Putamen (tissue), 1 donor: Measurements from ENCODE around the gene SAA4.
"Not testable (repeated sequence)": the region's sequence is repeated elsewhere in the genome, so short reads cannot be mapped to it uniquely, and the experiment has no call there.

Experiments
- DNase-seq: peaks from one replicate; pipeline ENCODE4 v3.0.0-alpha.2; 2016; ENCODE audit warnings: low spot score

The SAA4 gene

DNA sequence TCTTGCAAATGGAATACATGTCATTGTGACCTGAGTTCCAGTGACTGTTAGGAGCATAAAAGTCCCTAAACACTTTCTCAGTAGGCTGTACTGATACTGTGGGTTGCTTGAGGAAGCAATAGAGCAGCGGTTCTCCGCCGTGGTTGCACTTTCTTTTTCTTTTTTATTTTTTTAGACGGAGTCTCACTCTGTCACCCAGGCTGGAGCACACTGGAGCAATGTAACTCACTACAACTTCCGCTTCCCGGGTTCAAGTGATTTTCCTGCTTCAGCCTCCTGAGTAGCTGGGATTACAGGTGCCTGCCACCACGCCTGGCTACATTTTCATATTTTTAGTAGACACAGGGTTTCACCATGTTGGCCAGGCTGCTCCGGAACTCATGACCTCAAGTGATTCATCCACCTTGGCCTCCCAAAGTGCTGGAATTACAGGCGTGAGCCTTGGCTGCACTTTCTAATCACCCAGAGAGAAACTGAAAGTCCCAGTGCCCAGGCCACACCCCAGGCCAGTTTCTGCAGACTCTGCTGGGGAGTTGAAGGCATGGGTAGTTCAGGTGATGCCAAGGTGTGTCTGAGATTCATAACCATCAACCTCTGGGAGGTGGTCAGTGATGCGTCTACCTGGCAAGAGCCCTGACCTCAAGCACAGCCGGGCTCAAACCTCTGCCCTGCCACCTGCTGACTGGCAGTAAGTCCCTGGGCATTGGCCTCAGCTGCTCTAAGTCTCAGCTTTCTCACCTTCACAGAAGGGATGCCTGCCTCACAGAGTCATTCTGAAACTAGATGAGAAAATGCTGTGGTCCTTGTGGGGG is 10.0 kb upstream of the SAA4 start:
- not testable (repeated sequence) for DNase-seq

DNA sequence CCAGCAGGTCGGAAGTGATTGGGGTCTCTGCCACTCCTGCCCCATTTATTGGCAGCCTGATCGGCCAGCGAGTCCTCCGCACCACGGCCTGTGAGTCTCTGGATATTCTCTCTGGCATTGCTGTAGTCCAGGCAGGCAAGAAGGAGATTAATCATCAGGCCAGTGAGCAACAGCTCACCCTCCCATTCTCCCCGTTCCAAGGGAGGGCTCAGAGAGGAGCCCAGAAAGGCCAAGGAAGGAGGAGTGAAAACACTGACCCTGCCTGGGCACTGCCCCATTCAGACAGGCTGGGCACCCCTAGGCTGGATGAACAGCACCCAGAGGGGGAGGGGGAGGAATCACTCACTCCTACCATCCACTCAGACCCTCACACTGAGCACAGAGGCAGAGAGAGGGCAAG is 8.8 kb upstream of the SAA4 start:
- DNase-seq, result no peak

DNA sequence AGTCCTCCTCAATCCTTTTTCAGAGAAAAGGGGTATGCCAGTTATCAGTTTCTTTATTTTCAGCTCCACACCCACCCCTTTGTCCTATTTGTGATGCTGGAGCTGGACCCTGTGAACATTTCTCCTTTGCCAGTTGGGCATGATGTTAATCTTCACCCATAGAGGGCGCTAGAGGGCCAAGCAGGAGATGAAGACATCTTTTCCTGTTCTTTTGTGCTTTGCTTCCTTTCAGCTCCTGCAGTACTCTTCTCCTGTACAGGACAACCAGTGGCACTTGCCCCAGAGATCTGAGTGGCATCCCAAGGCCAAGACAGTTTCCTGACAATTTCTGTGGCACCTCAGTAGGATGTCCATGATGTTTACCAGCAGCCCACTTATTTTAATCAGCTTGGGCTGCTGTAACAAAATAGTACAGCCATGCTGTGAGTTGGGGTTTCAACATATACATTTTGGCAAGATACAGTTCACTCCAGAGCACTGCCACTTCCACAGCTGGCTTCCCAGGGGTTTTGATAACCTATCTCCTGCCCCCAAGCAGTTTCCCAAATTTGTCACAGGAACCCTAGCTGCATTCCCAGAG is 7.3 kb upstream of the SAA4 start:
- DNase-seq, result peak; percentile 16

DNA sequence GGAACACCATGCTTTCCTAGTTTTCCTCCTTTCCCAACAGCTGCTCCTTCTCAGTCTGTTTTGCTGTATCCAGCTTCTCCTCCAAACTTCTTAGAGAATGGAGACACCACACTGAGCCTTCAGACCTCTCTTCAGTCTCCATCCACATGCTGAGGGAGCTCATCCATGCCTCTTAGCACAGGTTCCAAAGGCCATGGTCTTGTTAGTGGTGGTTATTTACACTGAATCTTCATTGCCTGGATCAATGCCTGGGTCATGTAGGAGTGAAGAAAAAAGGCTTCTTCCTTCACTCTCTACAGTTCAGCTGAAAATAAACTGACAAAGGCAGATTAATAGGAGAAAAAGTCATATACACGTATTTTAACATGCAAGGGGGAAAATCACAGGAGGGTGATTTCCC is 3.1 kb upstream of the SAA4 start:
- no peak for DNase-seq

DNA sequence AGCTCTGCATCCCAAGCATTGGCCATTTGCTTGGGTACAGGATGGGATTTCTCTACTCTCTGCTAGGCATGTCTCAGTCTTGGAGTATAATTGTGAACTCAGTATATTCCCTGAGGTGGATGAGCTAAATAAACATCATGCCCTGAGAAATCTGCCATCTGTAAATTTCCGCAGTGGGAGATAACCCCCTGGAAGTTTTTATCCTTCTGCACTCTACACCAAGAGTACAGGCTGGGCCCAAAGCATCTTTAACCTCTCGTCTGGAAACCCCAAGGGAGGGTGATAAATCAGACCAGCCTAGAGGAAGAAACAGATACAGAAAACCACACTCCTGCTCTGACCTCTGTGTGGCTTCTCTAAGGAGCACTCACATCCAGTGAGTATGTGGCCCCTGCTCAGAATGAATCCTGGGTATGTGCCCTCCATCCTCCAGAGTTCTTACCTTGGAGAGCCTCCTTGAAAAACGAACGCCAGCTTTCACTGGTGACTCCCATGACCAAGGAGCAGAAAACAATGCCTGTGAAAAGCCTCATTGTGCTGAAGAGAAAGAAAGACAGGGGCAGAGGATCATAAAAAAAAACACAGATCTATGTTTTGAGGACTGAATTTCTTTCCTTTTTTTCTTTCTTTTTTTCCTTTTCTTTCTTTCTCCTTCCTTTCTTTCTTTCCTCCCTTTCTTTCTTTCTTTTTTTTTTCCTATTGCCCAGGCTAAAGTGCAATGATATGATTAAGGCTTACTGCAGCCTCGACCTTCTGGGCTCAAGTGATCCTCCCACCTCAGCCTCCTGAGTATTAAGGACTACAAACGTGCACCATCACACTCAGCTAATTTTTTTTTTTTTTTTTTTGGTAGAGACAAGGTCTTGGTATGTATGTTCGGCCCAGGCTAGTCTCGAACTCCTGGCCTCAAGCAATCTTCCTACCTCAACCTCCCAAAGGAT is 938 bp downstream of the SAA4 start:
- DNase-seq, result no peak

DNA sequence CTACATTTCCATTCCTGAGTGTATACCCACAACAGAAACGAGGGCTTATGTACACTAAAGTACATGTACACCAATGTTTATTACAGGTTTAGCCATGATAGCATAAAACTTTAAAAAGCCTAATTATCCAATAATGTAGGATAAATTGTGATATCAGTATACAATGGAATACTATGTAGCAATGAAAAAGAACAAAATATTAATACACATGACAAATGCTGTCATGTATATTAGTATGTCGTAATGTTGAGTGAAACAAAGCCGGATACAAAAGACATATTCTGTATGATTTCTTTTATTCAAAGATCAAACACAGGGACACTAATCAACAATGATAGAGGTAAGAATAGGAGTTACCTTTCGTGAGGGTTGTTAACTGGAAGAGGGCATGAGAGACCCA is 2.7 kb downstream of the SAA4 start:
- DNase-seq, result no peak

DNA sequence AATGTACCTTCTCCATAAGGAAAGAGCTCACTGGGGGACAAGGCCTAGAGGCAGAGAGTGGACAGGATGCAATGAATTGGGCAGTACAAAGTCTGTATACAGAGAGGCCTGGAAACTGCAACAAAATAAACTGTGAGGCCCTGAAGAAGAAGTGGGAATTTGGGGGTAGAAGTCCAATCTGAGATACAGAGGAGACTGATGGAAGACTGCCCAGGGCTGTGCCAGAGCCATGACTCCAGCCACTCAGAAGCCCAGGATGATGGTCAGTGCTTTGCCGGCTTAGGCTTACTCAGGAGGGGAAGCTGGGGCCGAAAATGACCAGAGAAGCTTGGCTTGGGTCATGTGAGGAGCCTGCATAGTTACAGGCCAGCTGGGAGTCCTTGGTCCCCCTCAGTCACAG is 5.7 kb downstream of the SAA4 start:
- DNase-seq, result no peak

DNA sequence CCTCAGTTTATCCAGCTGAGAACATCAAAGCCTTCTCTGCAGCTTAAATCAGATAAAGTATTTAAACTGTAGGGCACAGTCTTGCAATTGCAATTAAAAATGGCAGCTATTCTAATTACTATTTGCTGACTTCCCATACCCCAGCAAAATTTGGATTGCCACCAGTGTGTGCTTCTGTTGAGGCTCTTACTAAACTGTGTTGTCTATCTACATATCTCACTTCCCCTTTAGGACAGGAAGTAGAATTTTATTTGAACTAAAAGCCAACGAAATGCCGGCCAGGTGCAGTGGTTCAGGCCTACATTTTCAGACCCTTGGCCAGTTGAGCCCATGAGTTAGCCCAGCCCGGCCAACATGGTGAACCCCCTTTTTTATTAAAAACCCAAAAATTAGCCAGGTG is 7.1 kb downstream of the SAA4 start:
- DNase-seq, result no peak

DNA sequence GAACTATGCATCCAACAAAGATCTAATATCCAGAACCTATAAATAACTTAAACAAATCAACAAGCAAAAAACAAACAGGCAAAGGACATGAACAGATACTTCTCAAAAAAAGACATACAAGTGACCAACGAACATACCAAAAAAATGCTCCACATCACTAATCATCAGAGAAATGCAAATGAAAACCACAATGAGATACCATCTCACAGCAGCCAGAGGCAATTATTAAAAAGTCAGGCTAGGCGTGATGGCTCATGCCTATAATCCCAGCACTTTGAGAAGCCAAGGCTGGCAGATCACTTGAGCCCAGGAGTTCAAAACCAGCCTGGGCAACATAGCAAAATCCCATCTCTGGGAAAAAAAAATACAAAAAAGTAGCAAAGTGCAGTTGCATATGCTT is 10.7 kb downstream of the SAA4 start:
- DNase-seq, result no peak

DNA sequence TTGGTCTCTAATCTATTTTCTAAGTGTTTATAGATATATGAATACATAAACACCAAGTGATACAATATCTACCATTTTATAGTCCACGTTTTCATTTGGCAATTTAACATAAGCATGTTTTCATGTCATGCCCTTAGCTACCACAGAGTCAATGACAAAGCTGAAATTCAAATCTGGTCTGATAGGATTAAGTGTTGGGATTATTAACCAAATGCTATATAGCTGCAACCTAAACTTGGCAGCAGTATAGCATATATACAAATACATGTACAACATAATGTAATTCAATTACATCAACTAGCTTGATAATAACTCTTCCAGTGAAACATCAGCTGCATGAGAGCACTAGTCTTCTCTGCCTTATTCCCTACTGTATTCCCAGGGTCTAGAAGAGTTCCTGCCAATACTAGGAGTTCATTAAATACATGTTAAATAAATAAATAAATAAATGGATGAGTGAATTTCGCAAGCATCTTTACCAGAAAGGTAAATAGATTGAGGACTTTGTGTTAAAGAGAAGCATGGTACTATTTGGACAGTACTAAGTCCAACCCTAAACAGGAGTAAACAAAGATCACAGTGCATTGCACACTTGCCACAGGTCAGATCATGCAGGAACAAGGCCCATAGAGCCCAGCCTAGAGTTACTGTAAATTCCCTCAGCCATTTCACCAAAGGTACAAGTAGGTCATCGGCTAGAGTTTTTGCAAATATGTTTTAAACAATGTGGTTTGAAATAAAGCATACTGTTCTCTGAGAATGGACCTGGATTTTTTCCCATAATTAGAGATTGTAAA is 12.8 kb downstream of the SAA4 start:
- DNase-seq, result no peak

DNA sequence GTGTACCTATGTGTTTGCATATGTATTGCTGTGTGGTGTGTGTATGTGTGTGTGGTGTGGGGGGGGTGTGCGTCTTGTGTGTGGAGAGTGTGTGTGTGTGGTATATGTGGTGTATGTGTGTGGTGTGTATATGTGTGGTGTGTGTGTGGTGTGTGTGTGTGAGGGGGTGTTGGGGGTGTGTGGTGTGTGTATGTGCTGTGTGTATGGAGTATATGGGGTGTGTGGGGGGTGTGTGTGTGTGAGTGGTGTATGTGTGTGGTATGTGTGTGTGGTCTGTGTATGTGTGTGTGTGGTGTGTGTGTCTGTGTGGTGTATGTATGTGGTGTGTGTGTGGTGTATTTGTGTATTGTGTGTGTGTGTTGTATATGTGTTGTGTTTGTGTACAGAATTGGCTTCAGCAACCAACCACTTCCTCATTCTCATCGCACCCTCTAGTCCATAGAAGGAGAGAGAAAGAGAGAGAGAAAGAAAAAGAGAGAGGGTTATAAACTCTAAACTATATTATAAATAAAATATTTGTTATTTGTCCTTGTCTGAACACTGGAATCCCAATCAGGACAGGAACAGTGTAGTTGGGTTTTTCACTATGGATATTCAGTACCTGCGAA is 13.7 kb downstream of the SAA4 start:
- no peak for DNase-seq

DNA sequence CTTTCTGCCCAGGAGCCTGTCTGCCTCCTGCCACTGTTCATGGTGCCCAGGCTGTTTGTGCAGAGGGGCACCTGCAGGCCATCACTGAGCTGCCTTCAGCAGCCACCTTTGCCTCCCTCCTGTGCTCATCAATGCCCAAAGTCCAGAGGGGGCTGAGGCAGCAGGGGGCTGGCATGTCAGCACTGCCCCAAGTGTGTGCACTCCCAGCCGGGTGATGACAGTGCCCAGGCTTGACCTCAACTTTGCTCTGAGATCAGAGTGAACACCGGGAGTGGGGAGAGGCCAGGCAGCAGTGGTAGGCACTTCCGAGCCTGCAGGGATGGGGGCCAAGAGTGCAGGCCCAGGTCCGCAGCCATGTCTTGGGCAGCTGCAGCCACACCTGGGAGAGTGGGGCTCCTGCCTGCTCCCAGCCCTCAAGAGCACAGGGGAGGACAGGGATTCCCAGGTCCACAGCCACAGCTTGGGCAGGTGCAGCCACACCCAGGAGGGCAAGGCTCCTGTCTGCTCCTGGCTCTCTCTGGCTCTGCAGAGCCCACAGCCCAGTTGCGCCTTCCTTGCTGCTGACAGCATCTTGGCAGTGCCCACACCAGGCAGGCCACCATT is 15.2 kb downstream of the SAA4 start:
- no peak for DNase-seq

DNA sequence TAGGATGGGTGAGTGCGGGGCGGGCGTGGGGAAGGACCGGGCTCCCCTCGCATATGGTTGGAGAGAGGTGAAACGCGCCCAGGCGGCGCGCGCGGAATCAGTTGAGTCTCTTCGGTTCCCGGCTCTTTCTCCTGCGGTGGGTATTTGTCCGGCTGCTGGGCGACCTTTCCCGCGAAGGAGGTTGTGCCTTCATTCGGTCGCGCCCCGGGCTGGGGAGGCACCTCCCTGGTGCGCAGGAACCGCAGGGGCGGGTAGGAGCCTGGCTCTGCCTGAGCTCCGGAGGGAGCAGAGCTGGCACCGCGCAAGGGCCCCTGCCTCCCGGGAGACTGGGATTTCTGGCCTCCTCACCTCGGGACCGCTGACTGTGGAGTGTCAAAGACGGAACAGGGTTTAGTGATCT is 27.5 kb downstream of the SAA4 start:
- DNase-seq, result no peak

DNA sequence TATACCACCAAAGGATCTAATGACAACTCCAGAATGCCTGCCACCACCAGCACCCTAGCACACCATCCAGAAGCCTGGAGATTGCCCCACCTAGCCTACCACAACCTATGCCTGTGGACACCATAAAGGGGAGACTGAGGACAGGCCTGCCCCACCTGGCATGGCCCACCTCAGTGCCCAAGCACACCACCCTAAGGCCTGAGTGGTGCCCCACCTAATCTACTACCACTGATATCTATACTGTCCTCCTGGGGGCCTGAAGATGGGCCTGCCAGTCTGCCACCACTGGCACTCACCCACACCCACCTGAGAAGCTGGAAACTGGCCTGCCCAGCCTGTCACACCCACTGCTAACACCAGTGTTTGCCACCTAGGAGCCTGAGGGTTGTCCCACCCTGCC is 31.8 kb downstream of the SAA4 start:
- DNase-seq, result no peak

DNA sequence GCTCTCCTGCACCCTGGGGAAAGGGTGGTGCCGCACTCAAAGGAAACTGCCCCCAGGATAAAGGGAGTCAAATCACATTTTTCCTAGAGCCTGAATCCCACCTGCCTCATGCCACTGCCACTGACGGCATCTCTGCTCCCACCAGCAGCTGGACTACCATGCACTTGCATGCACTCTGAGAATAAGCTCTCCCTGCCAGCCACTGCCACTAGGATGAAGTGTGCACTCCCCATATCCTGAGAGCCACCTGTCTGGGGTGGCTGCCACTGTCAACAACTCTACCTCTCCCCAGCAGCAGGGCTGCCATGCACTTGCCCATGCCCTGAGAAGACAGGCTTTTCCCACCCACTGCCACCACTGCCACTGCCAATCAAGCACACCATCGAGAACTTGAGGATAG is 32.4 kb downstream of the SAA4 start:
- no peak for DNase-seq

DNA sequence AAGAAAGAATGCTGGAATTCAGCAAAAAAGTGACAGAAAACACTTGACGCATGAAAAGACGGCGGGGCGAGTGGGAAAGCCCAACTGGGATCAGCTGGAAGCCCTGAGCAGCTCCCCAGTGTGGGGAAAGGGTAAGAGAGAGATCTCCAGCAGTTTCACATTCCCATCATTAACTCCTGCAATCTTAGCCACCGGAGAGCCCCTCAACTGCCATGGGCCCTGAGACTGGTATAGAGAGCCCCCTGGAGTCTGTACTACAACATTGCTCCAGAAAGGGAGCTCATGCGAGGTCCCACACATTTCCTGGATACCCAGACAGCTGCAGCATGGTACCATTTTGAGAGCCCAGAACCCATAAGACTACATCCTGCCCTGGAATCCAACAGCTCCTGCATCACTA is 32.9 kb downstream of the SAA4 start:
- DNase-seq, result no peak

DNA sequence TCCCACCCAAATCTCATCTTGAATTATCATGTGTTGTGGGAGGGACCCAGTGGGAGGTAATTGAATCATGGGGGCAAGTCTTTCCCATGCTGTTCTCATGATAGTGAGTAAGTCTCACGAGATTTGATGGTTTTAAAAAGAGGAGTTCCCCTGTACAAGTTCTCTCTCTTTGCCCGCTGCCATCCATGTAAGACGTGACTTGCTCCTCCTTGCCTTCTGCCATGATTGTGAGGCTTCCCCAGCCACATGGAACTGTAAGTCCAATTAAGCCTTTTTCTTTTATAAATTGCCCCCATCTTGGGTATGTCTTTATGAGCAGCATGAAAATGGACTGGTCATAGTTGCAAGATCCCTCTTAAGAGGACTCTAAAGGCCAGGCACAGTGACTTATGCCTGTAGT is 38.9 kb downstream of the SAA4 start:
- not testable (repeated sequence) for DNase-seq

DNA sequence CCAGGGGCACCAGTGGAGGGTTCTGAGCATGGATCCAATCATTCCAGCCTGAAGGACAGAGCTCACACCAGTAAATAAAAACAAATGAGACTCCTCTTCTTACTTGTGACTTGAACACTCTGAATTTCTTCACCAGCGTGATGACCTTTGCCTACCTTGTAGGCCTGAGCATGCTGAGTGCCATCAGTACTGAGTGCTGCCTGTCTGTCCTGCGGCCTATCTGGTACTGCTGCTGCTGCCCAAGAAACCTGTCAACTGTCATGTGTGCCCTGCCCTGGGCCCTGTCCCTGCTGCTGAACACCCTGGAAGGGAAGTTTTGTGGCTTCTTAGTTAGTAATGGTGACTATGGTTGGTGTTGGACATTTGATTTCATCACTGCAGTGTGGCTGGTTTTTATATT is 40.1 kb downstream of the SAA4 start:
- DNase-seq, result no peak

DNA sequence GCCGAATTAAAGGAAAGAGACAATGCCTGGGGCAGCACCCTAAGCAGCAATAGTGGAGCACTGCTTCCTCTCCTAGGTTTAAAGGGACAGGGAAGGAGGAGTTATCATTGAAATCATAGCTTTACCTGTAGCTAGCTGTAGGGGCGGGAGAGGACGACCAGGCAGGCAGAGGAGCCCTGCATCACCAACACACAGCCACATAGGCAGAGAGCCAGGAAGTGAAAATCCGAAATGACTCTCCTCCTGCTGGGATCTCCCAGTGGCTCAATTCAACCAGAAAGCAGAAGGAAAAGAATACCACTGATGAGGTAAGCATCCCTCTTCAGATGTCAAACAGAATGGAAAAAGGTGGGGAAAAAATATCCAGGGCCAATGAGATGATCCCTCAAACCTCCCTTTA is 43.6 kb downstream of the SAA4 start:
- DNase-seq, result no peak

DNA sequence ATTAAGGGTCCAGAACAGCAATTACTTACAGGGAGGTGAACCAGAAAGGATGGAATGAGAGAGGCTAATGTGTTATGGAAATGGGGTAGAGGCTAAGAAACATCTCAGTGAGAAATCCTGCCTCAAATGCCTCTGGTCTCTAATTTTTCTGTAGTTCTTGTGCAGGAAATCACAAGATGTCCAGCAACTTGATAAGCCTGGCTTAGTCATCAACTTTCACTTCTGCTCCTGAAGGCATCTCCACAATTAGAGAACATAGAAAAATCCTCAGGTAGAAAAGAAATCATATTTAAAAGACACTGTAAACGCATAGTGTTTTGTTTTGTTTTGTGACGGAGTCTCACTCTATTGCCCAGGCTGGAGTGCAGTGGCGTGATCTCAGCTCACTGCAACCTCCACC is 45.2 kb downstream of the SAA4 start:
- peak; percentile 2 for DNase-seq
